H1 (cell line): ENCODE data around the gene GTF2IRD1. TPM values are rescaled to one million over a fixed set of nuclear protein-coding genes. Genes with fewer than 3 reads are reported as not detected.
A peak's percentile ranks its signal among the peaks of the same experiment; 100 is the strongest.

Experiments used
- CTCF ChIA-PET: fragments of 300-600 bp; sonication (Branson Sonifier 250); formaldehyde crosslinking; loops from one replicate; lab custom pipeline; 2021; ENCODE audit not compliant: partially characterized antibody; lab: Charles Lee
- POLR2A ChIA-PET: fragments of 300-600 bp; sonication (Branson Sonifier 250); formaldehyde crosslinking; loops from one replicate; lab custom pipeline; 2021; ENCODE audit warnings: inconsistent platforms; ENCODE audit not compliant: partially characterized antibody; lab: Charles Lee
- DNase-seq, 2 experiments: peaks; one replicate each; pipeline versions ENCODE4 v3.0.0 to v3.0.0-alpha.2; 2010 to 2022; ENCODE audit warnings: low spot score in 2 of 2, low read depth in 1 of 2, mixed read lengths in 1 of 2
- FAIRE-seq: peaks from 2 replicates; lab custom pipeline; 2011; peaks lifted over from hg19 to GRCh38; lab: Jason Lieb, UNC
- H2AFZ ChIP-seq: 2 replicates; pipeline ENCODE4 v1.8.1; 2012; ENCODE audit warnings: low read length, inconsistent platforms
- H2AK5ac ChIP-seq: 2 replicates; pipeline ENCODE4 v1.6.1; 2013; ENCODE audit warnings: low read depth, low read length
- H2BK120ac ChIP-seq: replicated peaks from 2 replicates; pipeline ENCODE3; 2013; ENCODE audit warnings: low read depth, low read length, inconsistent platforms
- H2BK12ac ChIP-seq: 2 replicates; pipeline ENCODE4 v1.6.1; 2013; ENCODE audit warnings: low read depth, low read length
- H2BK15ac ChIP-seq: 2 replicates; pipeline ENCODE4 v1.6.1; 2013; ENCODE audit warnings: low read length
- H2BK20ac ChIP-seq: 2 replicates; pipeline ENCODE4 v1.6.1; 2013; ENCODE audit warnings: low read length
- H2BK5ac ChIP-seq: 2 replicates; pipeline ENCODE4 v1.6.1; 2013; ENCODE audit warnings: low read depth, low read length
- H3K14ac ChIP-seq: 2 replicates; pipeline ENCODE4 v1.6.1; 2013; ENCODE audit warnings: inconsistent platforms; ENCODE audit not compliant: insufficient read length
- H3K18ac ChIP-seq: 2 replicates; pipeline ENCODE4 v1.6.1; 2013; ENCODE audit warnings: low read length; ENCODE audit errors: extremely low read depth
- H3K23ac ChIP-seq: 2 replicates; pipeline ENCODE4 v1.6.1; 2013; ENCODE audit warnings: inconsistent platforms; ENCODE audit not compliant: insufficient read length
- H3K23me2 ChIP-seq: 2 replicates; pipeline ENCODE4 v1.6.1; 2013; ENCODE audit warnings: low read depth, low read length
- H3K27ac ChIP-seq: 2 replicates; pipeline ENCODE4 v1.6.1; 2011; ENCODE audit warnings: low read depth, low read length, inconsistent platforms
- H3K27me3 ChIP-seq, 4 experiments: replicated peaks in 1 of 4; 1 replicate in 1 of 4; 2 replicates in 3 of 4; pipeline versions ENCODE4 v1.6.1 to v1.8.1; 2011 to 2013; ENCODE audit warnings: low read length in 3 of 4, mild to moderate bottlenecking in 3 of 4, inconsistent platforms in 2 of 4, mixed read lengths in 2 of 4, moderate library complexity in 1 of 4; ENCODE audit not compliant: control insufficient read depth in 3 of 4, insufficient read depth in 3 of 4; ENCODE audit errors: extremely low read depth in 1 of 4
- H3K36me3 ChIP-seq, 4 experiments: 2 replicates each; pipeline versions ENCODE4 v1.6.1 to v1.8.1; 2011 to 2013; ENCODE audit warnings: mild to moderate bottlenecking in 4 of 4, low read length in 3 of 4, moderate library complexity in 2 of 4, control low read depth in 1 of 4, inconsistent platforms in 1 of 4; ENCODE audit not compliant: insufficient read depth in 4 of 4, control insufficient read depth in 2 of 4
- H3K4ac ChIP-seq: replicated peaks from 2 replicates; pipeline ENCODE3; 2013; ENCODE audit warnings: low read length, low read depth, mixed read lengths, inconsistent platforms; ENCODE audit not compliant: insufficient read length
- H3K4me1 ChIP-seq, 4 experiments: replicated peaks in 1 of 4; 1 replicate in 1 of 4; 2 replicates in 3 of 4; pipeline versions ENCODE4 v1.6.1 to v1.8.1; 2011 to 2013; ENCODE audit warnings: low read length in 3 of 4, inconsistent platforms in 2 of 4, mixed read lengths in 1 of 4; ENCODE audit not compliant: insufficient read depth in 4 of 4, control insufficient read depth in 3 of 4
- H3K4me2 ChIP-seq, 2 experiments: 2 replicates each; pipeline versions ENCODE4 v1.6.1 to v1.8.1; 2011 to 2013; ENCODE audit warnings: low read depth in 2 of 2, low read length in 2 of 2, control low read depth in 1 of 2, inconsistent platforms in 1 of 2, mild to moderate bottlenecking in 1 of 2; ENCODE audit not compliant: insufficient read depth in 1 of 2
- H3K4me3 ChIP-seq, 4 experiments: fragments of 200-600, 300-600 bp in 1 of 4; sonication (generic), shearing (Covaris generic), sonication (Bioruptor Twin) in 1 of 4; 2 replicates each; pipeline versions ENCODE4 v1.5.1 to v1.8.1; 2011 to 2016; ENCODE audit warnings: low read length in 4 of 4, low read depth in 3 of 4, control low read depth in 2 of 4, inconsistent platforms in 2 of 4, mild to moderate bottlenecking in 2 of 4, mixed read lengths in 1 of 4, moderate library complexity in 1 of 4; ENCODE audit not compliant: insufficient read depth in 2 of 4; ENCODE audit errors: extremely low read depth in 1 of 4
- H3K56ac ChIP-seq: replicated peaks from 2 replicates; pipeline ENCODE3; 2013; ENCODE audit warnings: low read depth, mild to moderate bottlenecking, mixed read lengths, low read length, inconsistent platforms; ENCODE audit not compliant: insufficient read length
- H3K79me1 ChIP-seq: 2 replicates; pipeline ENCODE4 v1.6.1; 2013; ENCODE audit warnings: low read depth, low read length, control low read depth
- H3K79me2 ChIP-seq, 2 experiments: 2 replicates each; pipeline versions ENCODE4 v1.6.1 to v1.8.1; 2012 to 2013; ENCODE audit warnings: low read length in 2 of 2, mild to moderate bottlenecking in 2 of 2, inconsistent platforms in 1 of 2; ENCODE audit not compliant: insufficient read depth in 2 of 2, control insufficient read depth in 1 of 2
- H3K9ac ChIP-seq, 4 experiments: replicated peaks in 1 of 4; 1 replicate in 1 of 4; 2 replicates in 3 of 4; pipeline versions ENCODE4 v1.6.1 to v1.8.1; 2011 to 2013; ENCODE audit warnings: low read depth in 3 of 4, low read length in 3 of 4, control low read depth in 2 of 4, mild to moderate bottlenecking in 2 of 4, moderate library complexity in 2 of 4, inconsistent platforms in 1 of 4; ENCODE audit errors: extremely low read depth in 1 of 4
- H3K9me3 ChIP-seq, 2 experiments: 2 replicates each; pipeline versions ENCODE4 v1.6.1 to v1.8.1; 2012 to 2013; ENCODE audit warnings: mild to moderate bottlenecking in 2 of 2, moderate library complexity in 2 of 2, control low read depth in 1 of 2, inconsistent platforms in 1 of 2, low read depth in 1 of 2, low read length in 1 of 2, mixed read lengths in 1 of 2; ENCODE audit not compliant: insufficient read depth in 2 of 2
- H4K20me1 ChIP-seq, 2 experiments: replicated peaks in 1 of 2; 2 replicates each; pipeline versions ENCODE3 to v1.8.1; 2011 to 2013; ENCODE audit warnings: inconsistent platforms in 2 of 2, low read length in 2 of 2, mild to moderate bottlenecking in 1 of 2; ENCODE audit not compliant: insufficient read depth in 2 of 2, control insufficient read depth in 1 of 2
- H4K5ac ChIP-seq: 2 replicates; pipeline ENCODE4 v1.6.1; 2013; ENCODE audit warnings: low read length, low read depth, mixed read lengths, inconsistent platforms; ENCODE audit not compliant: insufficient read length
- H4K8ac ChIP-seq: 2 replicates; pipeline ENCODE4 v1.8.0; 2013; ENCODE audit warnings: mild to moderate bottlenecking, moderate library complexity, low read length, inconsistent platforms; ENCODE audit not compliant: insufficient read depth; ENCODE audit errors: extremely low read depth
- H4K91ac ChIP-seq: replicated peaks from 2 replicates; pipeline ENCODE3; 2013; ENCODE audit warnings: low read length, mixed read lengths, inconsistent platforms; ENCODE audit not compliant: insufficient read length
- BCL11A ChIP-seq, 2 experiments: IDR thresholded peaks; one replicate each; pipeline ENCODE4 v1.6.1; 2011; ENCODE audit warnings: low read depth in 2 of 2, low read length in 2 of 2, mild to moderate bottlenecking in 2 of 2
- KDM1A ChIP-seq: fragments of 200-600, 300-600 bp; sonication (generic); IDR thresholded peaks from 2 replicates; pipeline ENCODE4 v1.7.1; 2016; ENCODE audit warnings: mild to moderate bottlenecking, low read length, borderline replicate concordance
- SRF ChIP-seq: IDR thresholded peaks from 2 replicates; pipeline ENCODE4 v1.6.1; 2011; ENCODE audit warnings: mild to moderate bottlenecking, low read depth, low read length, moderate library complexity
- TAF7 ChIP-seq: optimal IDR thresholded peaks from 2 replicates; pipeline ENCODE3; 2011; ENCODE audit warnings: low read depth, mild to moderate bottlenecking, inconsistent platforms, low read length, moderate library complexity, borderline replicate concordance
- YY1 ChIP-seq: IDR thresholded peaks from 2 replicates; pipeline ENCODE4 v1.6.1; 2011; ENCODE audit warnings: low read depth, mild to moderate bottlenecking, low read length
- WGBS, 2 experiments: shearing (Covaris generic) in 1 of 2; methylation state at CpG; one replicate each; pipeline versions ENCODE4 v1.1.6 to v1.1.7; 2013 to 2015; ENCODE audit warnings: low lambda C conversion rate in 2 of 2, mixed read lengths in 2 of 2, inconsistent platforms in 1 of 2, low coverage in 1 of 2, missing lambda C conversion rate in 1 of 2; ENCODE audit not compliant: insufficient replicate concordance in 2 of 2, insufficient coverage in 1 of 2, insufficient read length in 1 of 2; ENCODE audit errors: extremely low coverage in 1 of 2, missing lambda C conversion rate in 1 of 2; 5-methylcytosine and 5-hydroxymethylcytosine counted together
- polyA plus RNA-seq, 7 experiments: library from polyadenylated mRNA; depleted of rRNA in 3 of 7; stranded (reverse) in 5 of 7; unstranded in 2 of 7; fragments of >200 nt in 5 of 7; fragments of 200-250 nt in 2 of 7; gene quantifications; 1 replicate in 5 of 7; 2 replicates in 1 of 7; 4 replicates in 1 of 7; pipeline versions ENCODE4 v1.2.1 to v1.2.3, GENCODE V29; 2011 to 2013; ENCODE audit warnings: missing spikeins in 2 of 7, mixed read lengths in 2 of 7
- total RNA-seq: library from RNA; stranded (reverse); fragmentation: NEBNext Ultra II Directional; extraction: Animal tissue kit (Norgen Biotek cat#: 25700); gene quantifications from 2 replicates; pipeline ENCODE4 v1.2.1, GENCODE V29; 2021

GTF2IRD1 gene
- total and polyA plus RNA-seq, 2 of the 8 experiments (the other 6 are each of a cell fraction or from before 2014, with no cell fraction given): 27.4 to 45.4 TPM

- FAIRE-seq (no peak), DNase-seq (peak in 1 of 2 experiments; percentile 76)
- H3K9ac ChIP-seq: no peak overlapping the region
- peak overlapping the region; percentile 87; the same call in 1 of the 2 replicates for H4K8ac ChIP-seq
- peak overlapping the region; percentile 40 for H4K91ac ChIP-seq
- H3K14ac ChIP-seq: no peak overlapping the region
- H2BK15ac ChIP-seq: 0 out of 2 replicates have a peak overlapping the region, but pooled peaks have one; percentile 61
- no peaks in the 10 kb centered on the region for H3K23me2 ChIP-seq
- H4K5ac ChIP-seq: no peak overlapping the region
- peak overlapping the region in 3 of 4 experiments; percentile 7 to 51 (median 12); a peak in 4 of 8 replicates for H3K4me3 ChIP-seq
- no peaks in the 10 kb centered on the region for H3K9me3 ChIP-seq
- H3K4ac ChIP-seq: no peak overlapping the region
- H3K27me3 ChIP-seq: no peaks in the 10 kb centered on the region
- no peak overlapping the region for H2AK5ac ChIP-seq
- ChIA-PET CTCF (interaction anchor here (1.0 to 2.4 kb wide), 3 partner anchors 20 to 40 kb away, joined by 3 to 7 read pairs (median 4); no protein-coding TSS in a partner anchor), POLR2A (interaction anchor here (0.9 to 1.4 kb wide), 2 partner anchors 54 to 144 kb away, joined by 3 read pairs; no protein-coding TSS in a partner anchor)
- no peak overlapping the region for H2BK5ac ChIP-seq
- peak overlapping the region; percentile 43 to 58; a peak in 3 of 4 replicates for H3K4me2 ChIP-seq
- H2BK12ac ChIP-seq: 0 out of 2 replicates have a peak overlapping the region, but pooled peaks have one; percentile 17
- H3K79me2 ChIP-seq: no peaks in the 10 kb centered on the region
- H3K23ac ChIP-seq: no peak overlapping the region
- H3K36me3 ChIP-seq: peaks cover 0 to 7% (median under 1%) of the 10 kb centered on the region in 4 experiments; a peak in 2 of 8 replicates
- 0 out of 2 replicates have a peak overlapping the region, but pooled peaks have one; percentile 6 for H2AFZ ChIP-seq
- H3K56ac ChIP-seq: no peak overlapping the region
- 46% methylated on average over 24 of the region's 51 CpGs; no CpG with 5 or more reads in 1 of the 2 experiments for WGBS, 2 experiments
- H3K18ac ChIP-seq: peak overlapping the region; percentile 48; the same call in 1 of the 2 replicates
- H4K20me1 ChIP-seq: no peaks in the 10 kb centered on the region
- no peak overlapping the region for H3K27ac ChIP-seq
- H2BK20ac ChIP-seq: 0 out of 2 replicates have a peak overlapping the region, but pooled peaks have one; percentile 48
- no peaks in the 10 kb centered on the region for H3K79me1 ChIP-seq
- TF ChIP-seq SRF: no peak
- 0 out of 2 replicates have a peak, but pooled peaks have one; percentile 74 for TF ChIP-seq KDM1A
- no peak for TF ChIP-seq BCL11A (IDR thresholded peaks at IDR 0.05; ENCODE audit: low read depth in 2 of 2, low read length in 2 of 2)
- no peak for TF ChIP-seq TAF7
- 0 out of 2 replicates have a peak, but pooled peaks have one; percentile 31 for TF ChIP-seq YY1
- H2BK120ac ChIP-seq: no peak overlapping the region
- H3K4me1 ChIP-seq: peaks cover 2 to 5% (median 3%) of the 10 kb centered on the region in 4 experiments; a peak in 5 of 7 replicates
These were observed 152.6 kb downstream of the GTF2IRD1 start for GRCh38 chr7:74606101-74606908.
